NCI-H1092 (cell line): ENCODE measurements around the gene PSMB2.

Source experiments
- DNase-seq: peaks from one replicate; lab custom pipeline; 2025; lab: John Stamatoyannopoulos, UW

Gene PSMB2

GRCh38 chr1:35556484-35557117 lies 84.7 kb downstream of the PSMB2 start:
- DNase-seq = peak; percentile 29

- DNase-seq = peak; percentile 75
These were observed 85.5 kb downstream of the PSMB2 start for GRCh38 chr1:35555601-35556477.

- no peak for DNase-seq
These were observed 86.1 kb downstream of the PSMB2 start for GRCh38 chr1:35555212-35555584.

GRCh38 chr1:35554266-35555211 lies 86.8 kb downstream of the PSMB2 start:
- DNase-seq = peak; percentile 62

- no peak for DNase-seq
These were observed 87.5 kb downstream of the PSMB2 start for GRCh38 chr1:35553851-35554250.
